AML-193 (cell line): Measurements from ENCODE around the gene GH2.
"Not testable (repeated sequence)": the region's sequence is repeated elsewhere in the genome, so short reads cannot be mapped to it uniquely, and the experiment has no call there.

ENCODE experiments used
- DNase-seq, 2 experiments: peaks; one replicate each; lab custom pipeline; 2025; lab: John Stamatoyannopoulos, UW

GH2 gene

GRCh38 chr17:63911041-63911635, 29.4 kb upstream of the GH2 start, which contains the start of gene CSHL1:
TSS of gene CSHL1 (minus strand) at chr17:63911258. CDS start at chr17:63911196, 62 bp downstream.
- DNase-seq, result no peak

- no peak for DNase-seq
Observed at GRCh38 chr17:63910096-63910495, 28.4 kb upstream of the GH2 start.

GRCh38 chr17:63909586-63909985, 27.8 kb upstream of the GH2 start:
- DNase-seq, result not testable (repeated sequence)

GRCh38 chr17:63907161-63907778, 25.5 kb upstream of the GH2 start:
- peak; percentile 49 to 58 for DNase-seq

- DNase-seq, result not testable (repeated sequence)
Observed at GRCh38 chr17:63904796-63905195, 23.1 kb upstream of the GH2 start.

- peak; percentile 49 to 55 for DNase-seq
Observed at GRCh38 chr17:63903787-63904201, 22.1 kb upstream of the GH2 start.

- not testable (repeated sequence) for DNase-seq
Observed at GRCh38 chr17:63901971-63902370, 20.2 kb upstream of the GH2 start.

GRCh38 chr17:63898899-63899798, 17.4 kb upstream of the GH2 start:
- not testable (repeated sequence) for DNase-seq

- DNase-seq, result not testable (repeated sequence)
Observed at GRCh38 chr17:63896524-63897354, 15.0 kb upstream of the GH2 start, which contains the start of gene CSH1. TSS of gene CSH1 (minus strand) at chr17:63896574. CDS start at chr17:63896511, 63 bp downstream.

- not testable (repeated sequence) for DNase-seq
Observed at GRCh38 chr17:63894821-63895220, 13.1 kb upstream of the GH2 start.

GRCh38 chr17:63894021-63894420, 12.3 kb upstream of the GH2 start:
- not testable (repeated sequence) for DNase-seq

- DNase-seq, result not testable (repeated sequence)
Observed at GRCh38 chr17:63892316-63893037, 10.7 kb upstream of the GH2 start.

GRCh38 chr17:63889026-63889848, 7.5 kb upstream of the GH2 start:
- peak; percentile 53 to 67 for DNase-seq

- not testable (repeated sequence) for DNase-seq
Observed at GRCh38 chr17:63885119-63885518, 3.4 kb upstream of the GH2 start.

GRCh38 chr17:63882626-63883126, 932 bp upstream of the GH2 start:
- DNase-seq, result not testable (repeated sequence)

- DNase-seq, result not testable (repeated sequence)
Observed at GRCh38 chr17:63881337-63881736, 407 bp downstream of the GH2 start.

- DNase-seq, result no peak
Observed at GRCh38 chr17:63880706-63881105, 1.0 kb downstream of the GH2 start.

- not testable (repeated sequence) for DNase-seq
Observed at GRCh38 chr17:63878413-63878812, 3.3 kb downstream of the GH2 start.

- DNase-seq, result not testable (repeated sequence)
Observed at GRCh38 chr17:63874693-63875092, 7.1 kb downstream of the GH2 start.
